HPDE6-E6E7 (cell line): ENCODE measurements around the gene MILR1.
"Not testable (repeated sequence)": the region's sequence is repeated elsewhere in the genome, so short reads cannot be mapped to it uniquely, and the experiment has no call there.

ENCODE experiments used
- DNase-seq: peaks from one replicate; pipeline ENCODE4 v3.0.0; 2011; ENCODE audit warnings: missing footprints; ENCODE audit errors: extremely low spot score

Gene MILR1

DNA sequence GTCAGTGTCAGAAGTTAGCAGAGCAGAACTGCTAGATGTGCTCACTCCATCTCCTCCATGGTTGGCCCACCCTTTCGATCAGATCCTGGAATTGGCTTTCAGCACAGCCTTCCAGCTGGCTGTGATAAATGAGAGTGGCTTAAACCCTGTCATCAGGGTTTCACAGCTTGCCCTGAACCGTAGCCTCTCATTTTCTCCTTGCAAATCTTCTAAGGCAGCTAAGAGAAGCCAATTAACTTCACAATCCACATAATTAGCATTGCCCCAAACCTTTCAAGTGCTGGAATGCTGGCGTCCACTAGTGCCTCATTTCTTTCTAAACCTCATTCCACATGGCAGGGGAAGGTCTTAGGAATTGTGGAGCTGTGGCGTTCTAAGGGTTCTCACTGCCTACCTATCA, 21.7 kb downstream of the MILR1 start:
- DNase-seq = no peak

DNA sequence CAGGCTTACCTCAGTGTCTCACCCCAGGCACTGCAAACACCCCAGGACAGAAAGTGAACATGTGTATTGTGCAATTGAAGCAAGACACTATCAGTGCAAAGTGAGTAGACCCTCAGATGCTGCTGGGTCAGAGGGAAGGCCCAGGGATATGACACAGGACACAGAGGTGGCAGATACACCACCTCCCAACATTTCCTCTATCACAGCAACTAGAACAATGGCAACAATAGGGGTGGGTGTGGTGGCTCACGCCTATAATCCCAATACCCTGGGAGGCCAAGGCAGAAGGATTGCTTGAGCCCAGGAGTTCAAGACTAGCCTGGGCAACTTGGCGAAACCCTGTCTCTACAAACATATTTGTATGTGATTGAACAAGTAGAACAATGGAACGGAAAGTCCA, 22.5 kb downstream of the MILR1 start:
- DNase-seq = no peak

- no peak for DNase-seq
Measured at GRCh38 chr17:64472564-64472963, 23.6 kb downstream of the MILR1 start.

DNA sequence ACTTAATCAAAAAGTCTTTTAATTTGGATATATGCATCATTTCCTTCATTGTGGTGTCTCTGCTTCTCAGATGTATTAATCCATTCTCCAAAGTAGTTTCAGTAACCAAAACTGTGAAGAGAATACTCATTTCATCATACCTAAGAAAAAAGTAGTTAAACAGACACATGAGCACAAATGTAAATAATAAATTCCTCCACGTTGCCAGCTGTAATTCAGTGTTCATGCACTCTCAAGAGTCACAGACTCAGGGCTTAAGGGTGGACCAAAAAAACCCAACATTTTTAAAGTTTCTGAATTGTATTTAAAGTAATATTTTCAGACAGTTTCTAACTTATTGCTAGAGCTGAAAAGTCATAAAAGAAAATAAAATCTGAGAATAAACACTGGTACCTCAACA, 28.9 kb downstream of the MILR1 start:
- no peak for DNase-seq

DNA sequence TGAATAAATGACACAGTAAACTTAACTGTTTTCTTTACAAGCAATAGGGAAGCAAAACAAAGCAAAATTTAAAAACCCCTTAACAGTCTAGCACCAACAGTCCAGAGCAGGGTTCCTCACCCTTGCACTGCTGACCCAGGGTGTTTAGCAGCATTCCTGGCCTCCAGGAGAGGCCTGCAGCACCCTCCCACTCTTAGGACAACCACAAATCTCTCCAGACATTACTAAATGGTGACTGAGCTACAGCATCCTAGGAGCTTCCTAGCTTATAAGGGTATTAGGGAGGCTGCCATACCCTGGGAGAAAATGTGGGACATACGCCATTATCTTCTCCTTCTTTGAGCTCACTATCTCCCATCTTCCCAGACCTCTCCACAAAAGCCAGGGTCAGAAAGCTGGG, 32.0 kb downstream of the MILR1 start:
- DNase-seq = no peak

GRCh38 chr17:64484380-64484779, 35.5 kb downstream of the MILR1 start:
- no peak for DNase-seq

DNA sequence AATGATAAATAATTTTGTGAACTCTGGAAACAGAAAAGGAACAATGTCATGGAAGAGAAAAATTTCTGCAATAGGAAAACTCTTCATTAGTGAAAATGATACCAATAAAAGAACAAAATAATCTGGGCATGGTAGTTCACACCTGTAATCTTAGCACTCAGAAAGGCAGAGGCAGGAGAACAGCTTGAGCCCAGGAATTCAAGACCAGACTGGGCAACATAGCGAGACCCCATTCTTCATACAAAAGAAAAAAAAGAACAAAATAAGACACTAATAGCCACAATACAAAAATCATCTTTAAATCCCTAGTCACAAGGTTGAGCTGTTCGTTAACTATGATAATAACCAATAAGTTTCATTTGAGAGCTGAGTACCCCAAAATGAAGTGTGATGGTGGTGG, 39.4 kb downstream of the MILR1 start:
- DNase-seq = no peak

DNA sequence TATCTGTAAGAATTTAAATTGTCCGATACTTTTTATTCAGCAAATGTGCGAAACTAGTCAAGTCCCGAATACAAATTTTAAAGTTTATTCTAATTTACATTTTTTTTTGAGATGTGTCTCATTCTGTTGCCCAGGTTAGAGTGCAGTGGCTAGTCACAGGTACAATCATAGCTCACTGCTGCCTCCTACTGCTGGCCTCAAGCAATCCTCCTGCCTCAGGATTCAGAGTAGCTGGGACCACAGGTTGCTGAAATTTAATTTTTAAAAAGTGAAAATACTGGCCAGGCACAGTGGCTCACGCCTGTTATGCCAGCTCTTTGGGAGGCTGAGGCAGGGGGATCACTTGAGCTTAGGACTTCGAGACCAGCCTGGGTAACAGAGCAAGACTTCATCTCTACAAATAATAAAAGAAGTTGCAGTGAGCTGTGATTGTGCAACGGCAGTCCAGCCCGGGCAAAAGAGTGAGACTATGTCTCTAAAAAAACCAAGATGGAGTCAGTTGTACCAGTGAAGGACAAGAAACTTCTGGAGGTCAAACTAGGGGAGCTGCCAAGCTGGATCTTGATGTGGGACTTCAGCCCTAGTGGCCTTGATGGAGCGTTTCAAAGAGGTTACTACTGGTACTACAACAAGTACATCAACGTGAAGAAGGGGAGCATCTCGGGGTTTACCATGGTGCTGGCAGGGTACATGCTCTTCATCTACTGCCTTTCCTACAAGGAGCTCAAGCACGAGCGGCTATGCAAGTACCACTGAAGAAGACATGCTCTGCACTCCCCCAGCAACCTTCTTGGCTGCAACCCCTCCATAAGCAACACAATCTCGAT, 42.3 kb downstream of the MILR1 start:
- no peak for DNase-seq

DNA sequence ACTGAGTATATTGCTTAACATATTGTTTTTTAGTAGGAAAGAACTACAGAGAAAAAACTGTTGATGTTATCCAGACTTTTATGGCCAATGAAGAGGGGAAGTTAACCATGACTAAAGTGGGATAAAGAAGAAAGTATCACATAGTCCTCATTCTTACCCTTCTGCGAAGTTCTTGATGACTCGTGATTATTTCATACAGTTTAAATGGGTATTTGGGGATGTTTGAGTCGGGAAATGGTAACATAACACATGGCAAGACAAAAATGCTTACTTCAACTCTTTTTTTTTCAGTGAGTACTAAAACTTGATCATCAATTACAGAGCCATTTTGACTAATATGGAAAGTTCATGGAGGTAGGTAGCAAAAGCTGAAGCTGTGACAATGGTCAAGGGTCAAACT, 43.1 kb downstream of the MILR1 start:
- DNase-seq = no peak

DNA sequence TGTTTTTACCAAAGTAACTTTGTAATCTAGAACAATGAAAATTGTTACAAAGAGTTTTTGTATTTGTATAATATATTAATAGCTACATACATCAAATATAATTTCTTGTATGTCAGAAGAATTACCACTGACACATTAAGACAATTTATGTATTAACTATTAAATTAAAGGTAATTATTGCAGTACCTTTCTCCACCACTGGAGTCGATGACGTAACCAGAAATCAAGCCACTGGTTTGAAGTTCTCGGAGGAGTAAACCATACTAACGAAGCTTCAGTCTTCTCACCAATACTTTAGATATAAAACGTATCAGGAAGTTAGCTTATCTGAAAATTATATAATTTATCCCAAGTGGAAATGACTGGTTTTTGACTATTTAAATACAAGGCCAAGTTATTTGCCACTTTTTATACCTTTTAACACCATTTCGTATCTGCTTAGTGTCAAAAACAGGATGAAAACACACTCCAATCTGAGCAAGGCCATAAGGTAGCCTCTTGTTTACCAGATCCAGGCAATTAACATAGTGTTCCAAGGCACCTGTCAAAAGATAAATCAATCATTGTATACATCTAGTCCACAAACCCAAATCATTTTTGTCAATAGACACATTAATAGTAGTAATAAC, 43.7 kb downstream of the MILR1 start:
- DNase-seq = no peak

- DNase-seq = no peak
Measured at GRCh38 chr17:64494121-64494520, 45.2 kb downstream of the MILR1 start.

- not testable (repeated sequence) for DNase-seq
Measured at GRCh38 chr17:64495300-64495699, 46.4 kb downstream of the MILR1 start.

DNA sequence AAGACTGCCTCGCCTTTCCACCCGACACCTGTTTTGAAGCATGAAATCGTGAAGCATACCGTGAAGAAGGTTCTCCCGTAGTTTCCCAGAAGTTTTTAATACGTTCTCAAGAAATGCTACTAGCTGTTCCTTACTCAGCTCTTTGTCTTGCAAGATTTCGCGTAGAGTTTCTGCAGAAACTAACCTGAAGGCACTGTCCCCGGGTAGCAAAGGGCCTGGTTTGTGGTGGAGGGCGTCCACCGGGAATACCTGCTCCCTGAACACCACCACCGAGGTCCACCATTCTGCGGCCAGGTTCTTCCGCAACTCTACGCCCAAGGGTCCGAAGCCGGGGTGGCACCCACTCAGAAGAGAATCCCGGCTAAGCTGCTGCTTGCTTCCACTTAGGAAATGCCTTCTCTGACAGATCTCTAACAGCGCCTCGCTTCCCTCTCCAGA, 47.5 kb downstream of the MILR1 start:
- DNase-seq = no peak

DNA sequence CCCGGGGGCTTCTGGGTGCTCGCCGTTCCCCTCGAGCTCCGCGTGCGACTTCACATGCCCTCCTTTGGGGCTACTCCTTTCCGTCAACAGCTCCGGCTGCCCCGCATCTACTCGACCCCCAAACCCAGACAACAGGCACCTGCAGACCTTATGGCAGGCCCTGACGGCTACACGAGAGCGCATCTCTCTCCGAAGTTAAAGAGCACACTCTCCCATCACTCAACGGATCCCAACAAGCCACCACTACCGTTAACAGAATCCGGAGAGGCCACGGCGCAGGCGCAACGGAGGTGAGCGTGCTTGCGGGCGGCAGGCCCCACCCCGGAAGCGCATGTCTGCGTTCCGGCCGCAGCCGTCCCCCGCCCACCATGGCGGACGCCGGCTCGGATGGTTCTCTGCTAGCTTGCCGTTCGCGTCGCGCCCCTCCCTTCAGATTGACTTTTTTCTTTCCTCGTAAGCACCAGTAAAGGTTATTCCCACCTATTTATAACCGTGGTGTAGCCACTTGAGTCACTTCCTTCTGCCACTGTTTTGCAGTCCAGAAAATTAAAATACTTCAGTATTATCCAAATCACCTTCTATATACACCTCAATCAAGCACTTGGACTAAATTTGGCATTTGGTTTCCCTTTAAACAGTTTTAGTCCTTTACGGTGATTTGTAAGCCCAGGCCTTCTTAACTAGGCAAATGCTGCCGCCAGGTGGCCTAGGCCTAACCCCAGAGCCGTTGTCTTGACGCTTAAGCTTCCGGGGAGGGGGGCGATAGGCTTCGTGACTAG, 48.1 kb downstream of the MILR1 start, which contains the start of gene POLG2:
Gene POLG2 (minus strand): TSS at position 269 of the 779 bp plus-strand sequence. CDS start 86 bp downstream, at position 183.
- peak; percentile 93 for DNase-seq

GRCh38 chr17:64497565-64498035, 48.7 kb downstream of the MILR1 start:
- DNase-seq = no peak

DNA sequence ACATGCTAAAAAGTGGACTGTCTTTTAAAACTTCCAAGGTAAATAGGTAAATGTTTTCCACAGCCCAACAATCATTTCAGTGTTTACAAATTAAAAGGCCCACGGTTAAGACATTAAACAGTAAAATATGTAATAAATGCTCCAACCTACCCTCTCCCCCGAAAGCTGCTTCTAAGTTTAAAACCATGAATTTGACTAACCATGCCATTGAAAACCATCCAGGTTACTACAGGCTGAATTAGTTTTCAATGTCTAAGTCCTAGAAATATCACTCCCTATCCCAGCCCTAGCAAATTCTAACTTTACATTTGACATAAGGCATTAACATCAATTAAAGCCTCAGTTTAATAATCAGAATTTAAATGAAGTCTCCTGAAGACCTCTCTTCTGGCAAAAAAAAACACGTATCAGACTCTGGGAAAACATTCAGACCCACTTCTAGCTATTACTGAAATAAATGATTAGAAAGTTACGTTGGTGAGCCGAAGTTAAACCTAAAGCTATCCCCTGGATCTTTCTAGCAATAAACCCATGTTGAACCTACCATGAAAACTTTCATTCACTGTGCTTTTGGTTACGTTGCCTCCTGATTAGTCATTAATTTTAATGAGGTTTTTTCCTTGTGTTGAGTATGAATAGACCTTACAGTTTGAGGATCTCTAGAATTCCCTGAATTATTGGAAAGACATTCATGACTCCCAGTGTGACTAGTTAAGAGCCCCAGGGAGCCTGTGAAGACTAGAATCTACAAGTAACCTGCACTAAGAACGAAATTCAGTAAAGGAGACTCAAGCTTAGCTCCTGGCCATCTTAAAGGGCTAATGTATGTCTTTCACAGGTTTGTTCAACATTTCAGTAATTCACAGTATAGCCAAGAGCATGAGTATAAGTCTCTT, 49.6 kb downstream of the MILR1 start:
- DNase-seq = no peak

- DNase-seq = no peak
Measured at GRCh38 chr17:64499805-64500486, 51.0 kb downstream of the MILR1 start.

- no peak for DNase-seq
Measured at GRCh38 chr17:64500487-64500859, 51.6 kb downstream of the MILR1 start.

DNA sequence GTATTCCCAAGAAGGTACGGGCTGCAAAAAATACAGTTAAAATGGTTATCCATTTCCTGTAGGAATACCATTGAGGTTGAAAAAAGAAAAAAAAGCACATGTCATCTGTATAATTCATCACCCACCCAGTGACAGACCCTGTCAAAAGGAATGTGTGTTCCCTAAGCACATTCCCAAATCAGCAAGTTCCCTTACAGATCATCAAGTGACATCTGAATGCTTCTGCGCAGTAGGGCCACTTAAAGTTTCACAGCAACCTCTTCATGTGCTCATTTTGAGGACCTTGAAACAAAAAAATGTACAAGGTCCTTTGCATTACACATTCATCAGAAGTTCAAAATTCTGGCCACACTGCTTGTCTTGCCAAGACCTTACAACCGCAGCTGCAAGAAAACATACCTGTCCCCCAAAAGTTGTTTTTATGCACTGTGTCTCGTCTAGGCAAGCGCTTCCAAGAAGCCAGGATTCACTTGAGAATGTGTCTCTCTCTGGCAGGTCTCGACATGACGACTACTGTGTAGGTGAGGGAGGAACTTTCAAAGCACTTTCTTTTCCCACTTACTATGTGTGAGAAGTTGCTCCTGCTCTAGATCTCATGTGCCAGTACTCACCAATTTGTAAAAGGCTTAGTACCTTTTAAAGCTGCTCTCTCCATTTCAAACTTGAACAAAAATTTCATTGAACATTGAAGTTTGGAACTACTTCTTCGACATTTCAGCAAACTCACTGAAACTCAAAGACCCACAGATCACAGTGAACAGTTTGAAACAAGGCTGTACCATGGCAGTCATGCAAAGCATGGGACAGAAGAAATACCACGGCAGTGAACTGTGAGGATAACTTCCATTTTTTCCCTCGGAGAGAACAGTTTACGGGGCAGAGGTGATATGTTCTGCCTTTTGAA, 52.2 kb downstream of the MILR1 start:
- DNase-seq = no peak

DNA sequence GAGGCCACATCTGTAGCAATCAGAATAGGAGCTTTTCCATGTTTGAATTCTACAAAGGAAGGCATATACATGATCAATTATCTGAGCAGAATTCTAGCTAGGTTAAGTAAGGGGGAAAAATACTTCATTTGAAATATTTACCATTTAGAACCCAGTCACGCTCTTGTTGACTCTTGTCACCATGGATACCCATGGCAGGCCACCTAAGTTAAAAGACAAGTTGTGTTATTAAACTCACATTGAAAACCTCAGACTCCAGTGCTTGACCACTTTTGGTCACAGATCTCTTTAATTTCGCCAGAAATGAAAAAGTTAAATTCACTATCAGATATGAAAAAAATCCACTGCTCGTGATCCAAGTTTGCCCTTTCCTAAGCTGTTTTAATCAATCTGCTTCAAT, 53.1 kb downstream of the MILR1 start:
- DNase-seq = no peak
